OCI-M2 (cell line): ENCODE data around the gene C16orf82.
"Not testable (repeated sequence)": the region's sequence is repeated elsewhere in the genome, so short reads cannot be mapped to it uniquely, and the experiment has no call there.

ENCODE experiments used
- DNase-seq: peaks from one replicate; lab custom pipeline; 2025; ENCODE audit not compliant: unreplicated experiment; lab: John Stamatoyannopoulos, UW

Gene C16orf82

GRCh38 chr16:27086031-27086430 is 19.3 kb downstream of the C16orf82 start:
- DNase-seq: not testable (repeated sequence)

- DNase-seq: no peak
These were observed 21.5 kb downstream of the C16orf82 start for GRCh38 chr16:27088216-27088615.

GRCh38 chr16:27096375-27096774 is 29.6 kb downstream of the C16orf82 start:
- DNase-seq: no peak

- no peak for DNase-seq
These were observed 31.1 kb downstream of the C16orf82 start for GRCh38 chr16:27097800-27098230.

- no peak for DNase-seq
These were observed 31.8 kb downstream of the C16orf82 start for GRCh38 chr16:27098366-27099049.

GRCh38 chr16:27102701-27103575 is 36.2 kb downstream of the C16orf82 start:
- DNase-seq: no peak

GRCh38 chr16:27103954-27104353 is 37.2 kb downstream of the C16orf82 start:
- DNase-seq: no peak

GRCh38 chr16:27106305-27106704 is 39.6 kb downstream of the C16orf82 start:
- DNase-seq: no peak

- no peak for DNase-seq
These were observed 40.5 kb downstream of the C16orf82 start for GRCh38 chr16:27107185-27107592.

- no peak for DNase-seq
These were observed 41.5 kb downstream of the C16orf82 start for GRCh38 chr16:27108051-27108770.

GRCh38 chr16:27108826-27109665 is 42.3 kb downstream of the C16orf82 start:
- no peak for DNase-seq

GRCh38 chr16:27109666-27110523 is 43.2 kb downstream of the C16orf82 start:
- no peak for DNase-seq

- no peak for DNase-seq
These were observed 43.8 kb downstream of the C16orf82 start for GRCh38 chr16:27110524-27110896.

- DNase-seq: no peak
These were observed 44.8 kb downstream of the C16orf82 start for GRCh38 chr16:27111486-27111885.

GRCh38 chr16:27112093-27112811 is 45.5 kb downstream of the C16orf82 start:
- DNase-seq: no peak

GRCh38 chr16:27113341-27113841 is 46.7 kb downstream of the C16orf82 start:
- no peak for DNase-seq

- DNase-seq: no peak
These were observed 47.3 kb downstream of the C16orf82 start for GRCh38 chr16:27114006-27114405.

GRCh38 chr16:27118526-27118925 is 51.8 kb downstream of the C16orf82 start:
- DNase-seq: no peak
